HFFc6 (cell line): ENCODE measurements around the gene COL8A2. TPM values are rescaled to one million over a fixed set of nuclear protein-coding genes. Genes with fewer than 3 reads are reported as not detected.
"Not testable (repeated sequence)": the region's sequence is repeated elsewhere in the genome, so short reads cannot be mapped to it uniquely, and the experiment has no call there.

Experiments used
- DNase-seq: peaks from one replicate; pipeline ENCODE4 v3.0.0-alpha.2; 2018
- H3K27ac Mint-ChIP-seq: 2 replicates; pipeline ENCODE4 v1.8.0; 2020; ENCODE audit warnings: mild to moderate bottlenecking, mixed read lengths
- H3K27me3 Mint-ChIP-seq: 2 replicates; pipeline ENCODE4 v1.8.0; 2021; ENCODE audit warnings: mild to moderate bottlenecking, moderate library complexity, mixed read lengths; ENCODE audit not compliant: insufficient read depth
- H3K36me3 Mint-ChIP-seq: 2 replicates; pipeline ENCODE4 v1.8.0; 2021; ENCODE audit warnings: low read depth, mixed read lengths
- H3K4me1 Mint-ChIP-seq: 2 replicates; pipeline ENCODE4 v1.8.0; 2020; ENCODE audit warnings: low read depth, mixed read lengths
- H3K4me3 Mint-ChIP-seq: 2 replicates; pipeline ENCODE4 v1.8.0; 2020; ENCODE audit warnings: mild to moderate bottlenecking, moderate library complexity, mixed read lengths
- H3K9me3 Mint-ChIP-seq: 2 replicates; pipeline ENCODE4 v1.8.0; 2020; ENCODE audit warnings: mild to moderate bottlenecking, mixed read lengths
- CTCF ChIP-seq: fragments of 200-600 bp; sonication (generic); IDR thresholded peaks from 2 replicates; pipeline ENCODE4 v1.5.0; 2021; ENCODE audit warnings: antibody characterized with exemption, mild to moderate bottlenecking
- total RNA-seq, 6 experiments: library from RNA; stranded (reverse); fragmentation: NEBNext Ultra II Directional; extraction: Animal tissue kit (Norgen Biotek cat#: 25700); gene quantifications; 2 replicates in 1 of 6; 3 replicates in 5 of 6; pipeline ENCODE4 v1.2.3, GENCODE V29; 2021

Gene COL8A2
- total RNA-seq, 6 experiments from 2014 or later: 1.9 to 6.4 (median 2.4) TPM

GRCh38 chr1:36160388-36160948, 35.4 kb upstream of the COL8A2 start:
- no peak for DNase-seq
- peaks cover 1% of the 10 kb centered on the region for H3K27me3 Mint-ChIP-seq
- peaks cover 37% of the 10 kb centered on the region for H3K36me3 Mint-ChIP-seq
- H3K4me3 Mint-ChIP-seq: peak overlapping the region; percentile 80
- peaks cover 72% of the 10 kb centered on the region for H3K4me1 Mint-ChIP-seq
- peak overlapping the region; percentile 88 for H3K27ac Mint-ChIP-seq
- no peak for TF ChIP-seq CTCF
- H3K9me3 Mint-ChIP-seq: no peaks in the 10 kb centered on the region

GRCh38 chr1:36159614-36160387, 34.8 kb upstream of the COL8A2 start:
- no peak for TF ChIP-seq CTCF
- no peaks in the 10 kb centered on the region for H3K9me3 Mint-ChIP-seq
- H3K4me3 Mint-ChIP-seq: peak overlapping the region; percentile 80
- H3K4me1 Mint-ChIP-seq: peaks cover 76% of the 10 kb centered on the region
- peaks cover 1% of the 10 kb centered on the region for H3K27me3 Mint-ChIP-seq
- peaks cover 37% of the 10 kb centered on the region for H3K36me3 Mint-ChIP-seq
- peak overlapping the region; percentile 88 for H3K27ac Mint-ChIP-seq
- DNase-seq: no peak

- Mint-ChIP-seq H3K4me3 (peak overlapping the region; percentile 98), H3K36me3 (peaks cover 29% of the 10 kb centered on the region), H3K4me1 (peaks cover 72% of the 10 kb centered on the region), H3K27ac (peak overlapping the region; percentile 88)
- not testable (repeated sequence) for DNase-seq, H3K27me3 Mint-ChIP-seq, H3K9me3 Mint-ChIP-seq
Observed at GRCh38 chr1:36158827-36159252, 33.8 kb upstream of the COL8A2 start.

- H3K27ac Mint-ChIP-seq: peak overlapping the region; percentile 78
- peaks cover 76% of the 10 kb centered on the region for H3K4me1 Mint-ChIP-seq
- no peak for TF ChIP-seq CTCF
- H3K27me3 Mint-ChIP-seq: peaks cover under 1% of the 10 kb centered on the region; the same call in 1 of the 2 replicates
- no peak for DNase-seq
- peaks cover 29% of the 10 kb centered on the region for H3K36me3 Mint-ChIP-seq
- no peaks in the 10 kb centered on the region for H3K9me3 Mint-ChIP-seq
- H3K4me3 Mint-ChIP-seq: peak overlapping the region; percentile 98
Observed at GRCh38 chr1:36157973-36158826, 33.2 kb upstream of the COL8A2 start.

GRCh38 chr1:36157115-36157903, 32.3 kb upstream of the COL8A2 start:
- Mint-ChIP-seq H3K27me3 (peaks cover 2% of the 10 kb centered on the region; the same call in 1 of the 2 replicates), H3K9me3 (no peaks in the 10 kb centered on the region), H3K4me3 (peak overlapping the region; percentile 98), H3K36me3 (peaks cover 22% of the 10 kb centered on the region), H3K27ac (peak overlapping the region; percentile 78), H3K4me1 (peaks cover 72% of the 10 kb centered on the region)
- no peak for DNase-seq
- no peak for TF ChIP-seq CTCF
